Tibial nerve (tissue), 4 donors: ENCODE data around the gene RASGRP3.

Experiments
- CTCF ChIP-seq, 5 experiments: fragments of 200-600 bp in 3 of 5; fragments of 450-650 bp in 2 of 5; sonication (generic) in 3 of 5; IDR thresholded peaks; one replicate each; pipeline ENCODE4 v1.5.1; 2016 to 2019; ENCODE audit warnings: antibody characterized with exemption in 5 of 5, mild to moderate bottlenecking in 3 of 5, moderate library complexity in 2 of 5
- EP300 ChIP-seq, 2 donors: sonication (generic); formaldehyde crosslinking; IDR thresholded peaks; one replicate each; pipeline ENCODE4 v1.6.1; 2017; ENCODE audit warnings: antibody characterized with exemption in 2 of 2, mild to moderate bottlenecking in 1 of 2

GRCh38 chr2:33599175-33599942 lies 122.9 kb downstream of the RASGRP3 start, which contains the start of gene FAM98A:
- TF ChIP-seq CTCF (IDR thresholded peaks at IDR 0.05) (peak in 2 of 5 experiments; percentile 19 to 55), EP300 (IDR thresholded peaks at IDR 0.05) (peak; percentile 84 to 87)
